ENCODE results near the gene RIMBP2.

RIMBP2 gene

DNA sequence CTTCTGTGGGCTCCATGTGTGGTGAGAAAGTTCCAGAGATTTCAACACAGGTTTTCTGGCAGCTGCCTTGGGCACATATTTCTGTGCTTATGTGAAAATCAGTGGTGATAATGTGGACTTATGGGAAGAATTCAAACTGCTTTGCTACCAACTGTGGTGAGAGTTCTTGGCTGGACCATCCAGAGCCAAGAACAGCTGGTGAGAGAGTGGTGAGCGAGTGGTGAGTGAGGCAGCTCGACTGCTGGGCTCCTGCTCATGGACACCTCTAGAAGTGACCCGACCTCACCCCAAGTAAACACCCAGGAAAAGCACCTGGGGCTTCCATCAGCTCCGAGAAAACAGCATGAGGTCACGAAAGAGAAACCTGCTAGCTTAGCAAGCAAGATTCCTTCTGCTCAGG lies 272.0 kb downstream of the RIMBP2 start:
- Histone ChIP-seq H3K4me3 (IDR thresholded peaks at IDR 0.05; ENCODE audit: insufficient read depth, low read depth, low read length) (no peak overlapping the region), H3K9ac (no peak overlapping the region), H3K27me3 (ENCODE audit: insufficient read depth, low read depth) (no peaks in the 10 kb centered on the region), H4K20me1 (ENCODE audit: insufficient read depth) (no peaks in the 10 kb centered on the region), H3K36me3 (ENCODE audit: insufficient read depth) (no peaks in the 10 kb centered on the region), H2AFZ (ENCODE audit: low read depth) (no peak overlapping the region), H3K79me2 (ENCODE audit: insufficient read depth, low read depth) (no peaks in the 10 kb centered on the region), H3K4me2 (no peak overlapping the region), H3K4me1 (ENCODE audit: low read depth, poor library complexity, severe bottlenecking) (no peaks in the 10 kb centered on the region), H3K27ac (no peak overlapping the region)
- no peak for TF ChIP-seq CTCF (conservative IDR thresholded peaks at IDR 0.05; ENCODE audit: low read depth, low read length)

DNA sequence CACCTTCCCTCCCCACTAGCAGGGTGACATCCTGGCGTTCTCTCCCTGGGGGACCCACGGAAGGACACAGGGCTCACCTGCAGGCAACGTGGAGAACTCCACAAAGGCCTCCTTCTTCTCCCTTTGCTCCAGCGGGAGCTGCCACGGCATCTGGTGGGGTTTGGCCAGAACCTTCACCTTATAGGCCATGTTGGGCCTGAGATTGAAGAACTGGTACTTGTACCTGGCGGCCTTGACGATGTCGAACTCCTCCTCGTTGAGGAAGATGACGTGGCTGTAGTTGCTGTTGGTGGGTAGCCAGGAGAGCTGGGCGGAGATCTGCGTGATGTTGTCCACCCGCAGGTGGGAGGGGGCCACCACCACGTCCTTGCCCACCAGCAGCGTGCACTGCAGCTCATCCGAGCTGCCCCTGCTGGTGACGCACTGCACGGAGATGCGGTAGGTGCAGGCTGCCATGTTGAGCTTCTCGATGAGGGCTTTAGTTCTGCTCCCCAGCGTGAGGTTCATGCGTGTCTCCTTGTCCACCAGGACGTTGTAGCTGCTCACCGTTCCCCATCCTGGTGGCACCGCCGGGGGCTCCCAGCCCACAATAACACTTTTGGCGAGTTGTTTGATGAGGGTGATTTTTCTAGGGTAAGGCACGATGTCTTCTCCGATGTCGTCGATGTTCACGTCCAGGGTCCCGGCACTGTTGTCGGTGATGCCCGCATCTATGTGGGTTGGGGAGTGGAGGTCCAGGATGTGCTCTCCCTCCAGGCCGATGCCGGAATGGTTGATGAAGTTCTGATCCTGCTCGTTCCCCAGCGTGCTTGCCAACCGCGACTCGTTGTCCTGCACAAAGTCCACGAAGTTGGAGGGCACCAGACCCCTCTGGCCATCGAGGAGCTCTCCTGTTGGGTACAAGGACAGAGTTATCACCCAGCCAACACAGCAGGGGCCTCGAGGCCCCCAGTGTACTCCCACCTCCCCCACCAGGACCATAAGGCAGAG lies 274.0 kb downstream of the RIMBP2 start:
- H2AFZ ChIP-seq (ENCODE audit: low read depth), result no peak overlapping the region
- H3K27me3 ChIP-seq (ENCODE audit: insufficient read depth, low read depth), result no peaks in the 10 kb centered on the region
- no peaks in the 10 kb centered on the region for H3K79me2 ChIP-seq (ENCODE audit: insufficient read depth, low read depth)
- no peak overlapping the region for H3K9ac ChIP-seq
- no peak overlapping the region for H3K4me3 ChIP-seq (IDR thresholded peaks at IDR 0.05; ENCODE audit: insufficient read depth, low read depth, low read length)
- H4K20me1 ChIP-seq (ENCODE audit: insufficient read depth), result no peaks in the 10 kb centered on the region
- H3K36me3 ChIP-seq (ENCODE audit: insufficient read depth), result no peaks in the 10 kb centered on the region
- no peaks in the 10 kb centered on the region for H3K4me1 ChIP-seq (ENCODE audit: low read depth, poor library complexity, severe bottlenecking)
- no peak for TF ChIP-seq CTCF (conservative IDR thresholded peaks at IDR 0.05; ENCODE audit: low read depth, low read length)
- no peak overlapping the region for H3K4me2 ChIP-seq
- H3K27ac ChIP-seq, result no peak overlapping the region

GRCh38 chr12:130440411-130441080 lies 275.6 kb downstream of the RIMBP2 start:
- no peak overlapping the region for H3K4me2 ChIP-seq
- H3K36me3 ChIP-seq (ENCODE audit: insufficient read depth), result no peaks in the 10 kb centered on the region
- no peaks in the 10 kb centered on the region for H3K27me3 ChIP-seq (ENCODE audit: insufficient read depth, low read depth)
- no peak for TF ChIP-seq CTCF (conservative IDR thresholded peaks at IDR 0.05; ENCODE audit: low read depth, low read length)
- H3K4me3 ChIP-seq (IDR thresholded peaks at IDR 0.05; ENCODE audit: insufficient read depth, low read depth, low read length), result no peak overlapping the region
- no peaks in the 10 kb centered on the region for H3K79me2 ChIP-seq (ENCODE audit: insufficient read depth, low read depth)
- H2AFZ ChIP-seq (ENCODE audit: low read depth), result no peak overlapping the region
- H3K27ac ChIP-seq, result no peak overlapping the region
- no peaks in the 10 kb centered on the region for H3K4me1 ChIP-seq (ENCODE audit: low read depth, poor library complexity, severe bottlenecking)
- no peak overlapping the region for H3K9ac ChIP-seq
- no peaks in the 10 kb centered on the region for H4K20me1 ChIP-seq (ENCODE audit: insufficient read depth)

DNA sequence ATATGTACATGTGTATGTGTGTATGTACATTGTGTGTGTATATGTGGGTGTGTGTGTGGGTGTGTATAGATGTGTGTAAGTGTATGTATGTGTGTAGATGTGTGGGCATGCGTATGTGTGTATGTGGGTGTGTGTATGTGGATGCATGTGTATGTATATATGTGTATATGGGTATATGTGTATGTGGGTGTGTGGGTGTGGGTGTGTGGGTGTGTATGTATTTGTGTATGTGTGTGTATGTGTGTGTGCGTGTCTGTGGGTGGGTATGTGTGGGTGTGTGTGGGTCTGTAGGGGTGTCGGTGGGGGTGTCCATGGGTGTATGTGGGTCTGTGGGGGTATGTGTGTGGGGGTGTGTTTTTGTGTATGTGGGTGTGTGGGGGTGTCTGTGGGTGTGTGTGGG lies 276.8 kb downstream of the RIMBP2 start:
- TF ChIP-seq CTCF (conservative IDR thresholded peaks at IDR 0.05; ENCODE audit: low read depth, low read length), result no peak
- Histone ChIP-seq H4K20me1 (ENCODE audit: insufficient read depth) (no peaks in the 10 kb centered on the region), H3K27ac (no peak overlapping the region), H3K4me3 (IDR thresholded peaks at IDR 0.05; ENCODE audit: insufficient read depth, low read depth, low read length) (no peak overlapping the region), H3K4me2 (no peak overlapping the region), H3K9ac (no peak overlapping the region), H2AFZ (ENCODE audit: low read depth) (no peak overlapping the region), H3K27me3 (ENCODE audit: insufficient read depth, low read depth) (no peaks in the 10 kb centered on the region), H3K4me1 (ENCODE audit: low read depth, poor library complexity, severe bottlenecking) (no peaks in the 10 kb centered on the region), H3K79me2 (ENCODE audit: insufficient read depth, low read depth) (no peaks in the 10 kb centered on the region), H3K36me3 (ENCODE audit: insufficient read depth) (no peaks in the 10 kb centered on the region)
